ENCODE data around the gene CYP2W1.
"Not testable (repeated sequence)": the region's sequence is repeated elsewhere in the genome, so short reads cannot be mapped to it uniquely, and the experiment has no call there.

DNA sequence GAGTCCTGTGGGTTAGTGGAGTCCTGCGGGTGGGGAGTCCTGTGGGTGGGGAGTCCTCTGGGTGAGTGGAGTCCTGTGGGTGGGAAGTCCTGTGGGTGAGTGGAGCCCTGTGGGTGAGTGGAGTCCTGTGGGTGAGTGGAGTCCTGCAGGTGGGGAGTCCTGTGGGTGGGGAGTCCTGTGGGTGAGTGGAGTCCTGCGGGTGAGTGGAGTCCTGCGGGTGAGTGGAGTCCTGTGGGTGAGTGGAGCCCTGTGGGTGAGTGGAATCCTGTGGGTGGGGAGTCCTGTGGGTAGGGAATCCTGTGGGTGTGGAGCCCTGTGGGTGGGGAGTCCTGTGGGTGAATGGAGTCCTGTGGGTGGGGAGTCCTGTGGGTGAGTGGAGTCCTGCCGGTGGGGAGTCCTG lies 19.0 kb downstream of the CYP2W1 start:
- TF ChIP-seq CTCF (conservative IDR thresholded peaks at IDR 0.05; ENCODE audit: low read depth, low read length); EZH2phosphoT487 (IDR thresholded peaks at IDR 0.05; ENCODE audit: borderline replicate concordance, low read length); EZH2 (IDR thresholded peaks at IDR 0.05; ENCODE audit: low read length, unreplicated experiment): not testable (repeated sequence)

Measured in PC-3 (cell line).